GM12864 (cell line): ENCODE results near the gene JARID2.

Source experiments
- DNase-seq: peaks from one replicate; pipeline ENCODE4 v3.0.0-alpha.2; 2011; ENCODE audit warnings: low read depth
- H3K4me3 ChIP-seq: 2 replicates; pipeline ENCODE4 v1.5.1; 2011; ENCODE audit warnings: mild to moderate bottlenecking, low read depth, low read length, control low read depth
- CTCF ChIP-seq: IDR thresholded peaks from 2 replicates; pipeline ENCODE4 v1.5.1; 2011; ENCODE audit warnings: low read depth, mild to moderate bottlenecking, moderate library complexity, low read length, control low read depth, inconsistent platforms; ENCODE audit errors: missing control alignments

Gene JARID2

DNA sequence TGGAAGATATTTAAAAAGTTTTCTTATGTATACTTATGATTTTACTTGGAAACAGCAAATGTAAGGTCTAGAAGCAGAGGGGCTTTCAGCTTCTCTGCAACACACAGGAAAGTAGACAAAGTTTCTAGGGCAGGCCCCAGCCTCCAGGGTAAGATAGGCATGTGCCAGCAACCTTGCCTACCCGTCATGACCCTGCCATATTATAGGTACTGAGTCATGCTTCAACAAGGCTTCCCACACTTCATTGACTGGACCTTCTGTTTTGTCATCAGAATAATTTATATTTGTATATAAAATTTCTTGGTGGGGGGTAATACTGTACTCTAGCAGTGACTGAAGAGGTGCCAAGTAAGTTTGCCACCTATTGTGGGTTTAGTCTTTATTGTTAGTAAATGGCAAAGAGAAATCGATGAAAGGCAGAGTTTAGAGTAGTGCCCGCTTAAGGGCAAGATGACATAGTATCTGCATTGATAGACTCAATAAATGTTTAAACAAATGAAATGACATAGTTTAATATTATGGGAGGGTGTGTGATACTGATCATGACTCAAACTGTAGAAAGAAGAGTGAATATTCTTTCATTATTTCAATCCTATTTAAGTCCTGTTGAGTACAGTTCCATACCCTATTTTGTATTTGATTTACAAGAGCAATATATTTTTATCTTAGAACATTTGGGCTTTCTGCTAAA is 95.6 kb downstream of the JARID2 start:
- TF ChIP-seq CTCF, result no peak
- no peak overlapping the region for H3K4me3 ChIP-seq
- DNase-seq, result no peak

GRCh38 chr6:15342114-15342513 is 96.2 kb downstream of the JARID2 start:
- no peak for DNase-seq
- TF ChIP-seq CTCF, result no peak
- no peak overlapping the region for H3K4me3 ChIP-seq

DNA sequence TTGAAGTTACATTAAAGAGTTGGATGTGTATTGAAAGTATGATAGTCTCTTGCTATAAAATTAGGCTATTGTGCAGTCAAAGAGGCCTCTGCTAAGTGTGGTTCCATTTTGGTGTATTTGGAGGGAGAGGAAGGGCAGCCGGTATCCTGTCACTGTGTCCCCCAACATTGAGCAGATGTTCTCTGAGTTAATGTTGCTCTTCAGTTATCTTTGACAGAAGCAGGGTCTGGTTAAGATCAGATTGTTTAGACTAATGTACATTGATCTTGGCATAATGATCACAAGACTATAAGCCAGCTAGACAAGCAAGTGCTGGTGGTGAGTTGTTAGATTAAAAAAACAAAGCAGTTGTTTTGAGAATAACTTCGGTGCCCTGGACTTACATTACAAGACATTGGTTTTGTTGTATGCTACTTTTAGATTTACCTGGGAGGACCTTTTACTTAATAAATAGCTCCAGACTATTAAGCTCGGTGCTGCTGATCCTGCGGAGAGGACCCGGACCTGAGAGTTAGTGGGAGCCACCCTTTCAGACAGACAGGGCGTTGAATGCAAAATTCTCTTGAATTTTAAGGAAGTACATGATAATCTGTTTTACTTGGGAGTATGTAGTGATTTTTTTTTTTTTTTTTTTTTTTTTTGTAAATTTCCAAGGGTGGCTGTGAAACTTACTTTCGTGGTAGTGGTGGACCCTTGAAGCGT is 97.8 kb downstream of the JARID2 start:
- DNase-seq, result no peak
- H3K4me3 ChIP-seq, result no peak overlapping the region
- TF ChIP-seq CTCF, result no peak

DNA sequence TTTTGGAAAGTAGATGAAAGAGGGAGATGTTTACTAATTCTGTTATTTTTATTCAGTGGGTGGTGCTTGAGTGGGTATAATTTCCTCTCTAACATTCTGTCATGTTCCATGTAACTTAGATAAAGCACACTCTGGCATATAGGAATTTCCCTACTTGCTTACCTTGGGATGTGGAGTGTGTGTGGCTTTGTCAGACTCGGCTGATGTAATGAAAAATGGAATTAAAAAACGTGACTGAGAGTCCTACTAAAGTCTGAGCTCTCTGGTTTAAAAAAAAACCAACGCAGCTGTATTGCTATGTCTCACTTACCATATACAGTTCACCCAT is 98.3 kb downstream of the JARID2 start:
- no peak for TF ChIP-seq CTCF
- no peak overlapping the region for H3K4me3 ChIP-seq
- DNase-seq, result no peak

DNA sequence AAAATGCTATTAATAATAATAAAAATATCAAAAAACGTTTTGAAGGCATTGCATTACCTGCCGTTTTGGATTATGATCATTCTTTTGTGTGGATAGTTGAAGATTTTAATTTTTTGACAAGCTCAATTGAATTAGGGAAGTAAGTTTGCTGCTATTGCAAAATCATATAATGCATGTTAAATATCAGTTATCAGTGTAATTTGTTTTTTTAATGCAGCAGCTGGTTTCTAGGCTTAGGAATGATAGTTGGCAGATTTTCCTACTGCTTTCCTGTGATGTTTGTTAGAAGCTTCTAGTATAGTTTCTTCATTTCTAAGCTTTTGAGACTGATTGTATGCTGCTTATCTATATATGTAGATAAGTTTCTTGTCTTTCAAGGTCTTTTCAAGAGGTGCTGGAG is 99.0 kb downstream of the JARID2 start:
- no peak for TF ChIP-seq CTCF
- DNase-seq, result no peak
- no peak overlapping the region for H3K4me3 ChIP-seq

- no peak for DNase-seq
- H3K4me3 ChIP-seq, result no peak overlapping the region
- no peak for TF ChIP-seq CTCF
These were observed 100.4 kb downstream of the JARID2 start for GRCh38 chr6:15346315-15346714.

DNA sequence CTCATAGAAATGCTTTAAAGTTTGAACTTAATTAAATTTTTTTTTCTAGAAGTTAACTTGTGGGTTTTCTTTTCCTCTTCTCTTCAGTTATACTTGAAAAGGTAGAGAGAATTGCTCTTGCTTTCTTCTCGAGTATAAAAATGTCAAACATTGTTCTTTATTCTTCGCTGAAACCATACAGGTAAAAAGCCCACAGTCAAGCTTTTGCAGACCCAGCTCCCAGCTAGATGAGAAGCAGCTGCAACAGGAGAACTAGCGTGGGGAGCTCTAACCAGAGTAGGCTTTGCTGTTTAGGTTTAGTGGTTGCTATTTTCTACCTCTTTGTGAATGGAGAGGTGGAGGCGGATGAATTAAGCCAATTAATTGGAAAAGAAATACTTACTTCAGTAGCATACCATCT is 102.7 kb downstream of the JARID2 start:
- DNase-seq, result no peak
- H3K4me3 ChIP-seq, result no peak overlapping the region
- no peak for TF ChIP-seq CTCF
